ENCODE measurements around the gene ANKS1B. TPM values are rescaled to one million over a fixed set of nuclear protein-coding genes. Genes with fewer than 3 reads are reported as not detected.

ANKS1B gene
- polyA plus RNA-seq, 12 donors: 1.5 to 4.0 (median 2.7) TPM; not detected in 2

DNA sequence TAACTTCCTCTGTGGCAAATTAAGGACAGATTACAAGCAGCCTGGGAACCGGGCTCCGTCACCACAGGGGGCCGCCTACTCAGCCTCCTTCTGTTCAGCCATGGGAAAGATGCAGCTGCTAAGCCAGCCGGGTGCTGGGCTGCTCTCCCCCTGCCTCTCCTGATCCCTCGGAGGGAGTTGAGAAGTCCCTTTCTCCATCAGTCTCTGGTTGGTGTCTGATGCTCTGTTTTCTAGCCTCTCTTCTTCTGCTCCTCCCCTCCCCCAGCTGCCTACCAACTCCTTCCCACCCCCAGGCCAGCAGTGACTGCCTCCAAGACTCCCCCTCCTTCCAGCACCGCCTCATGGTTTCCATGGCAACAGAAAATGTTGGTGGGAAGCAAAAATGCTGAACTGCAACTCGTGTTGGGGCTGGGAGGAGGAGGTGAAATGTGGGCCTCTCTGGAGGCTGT lies 853.0 kb downstream of the ANKS1B start:
- peak; percentile 26 for DNase-seq

DNA sequence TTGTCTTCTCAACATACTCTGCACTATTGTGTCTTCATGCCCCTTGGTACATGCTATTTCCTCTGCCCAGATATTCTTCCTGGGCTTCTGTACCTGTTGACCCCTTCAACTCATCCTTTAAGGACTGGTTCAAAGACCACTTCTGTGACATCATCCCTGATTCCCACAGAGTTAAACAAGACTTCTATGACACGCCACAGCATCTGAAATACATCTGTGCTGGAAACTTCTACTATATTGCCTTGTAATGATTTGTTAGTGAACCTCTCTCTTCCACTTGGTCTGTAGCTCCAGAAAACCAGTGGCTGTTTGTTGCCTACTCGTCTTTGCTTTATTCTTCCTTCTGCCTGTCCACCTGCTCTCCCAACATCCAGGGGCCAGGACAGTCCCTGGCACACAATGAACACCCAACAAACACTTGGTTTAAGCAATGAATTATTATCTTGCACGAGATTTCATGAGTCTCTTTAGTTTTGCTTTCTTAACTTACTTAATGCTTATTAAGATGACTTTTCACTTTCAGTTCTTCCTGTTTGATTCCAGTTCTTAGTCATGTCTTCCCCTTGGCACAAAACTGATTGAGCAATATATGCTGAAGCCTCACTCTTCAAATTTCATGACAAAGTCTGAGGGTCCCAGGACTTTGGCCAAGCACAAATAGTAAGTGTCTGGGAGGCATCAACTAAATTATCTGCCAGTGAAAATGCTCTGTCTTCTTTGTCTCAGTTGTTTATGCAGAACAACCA lies 853.8 kb downstream of the ANKS1B start:
- peak; percentile 6 for DNase-seq

DNA sequence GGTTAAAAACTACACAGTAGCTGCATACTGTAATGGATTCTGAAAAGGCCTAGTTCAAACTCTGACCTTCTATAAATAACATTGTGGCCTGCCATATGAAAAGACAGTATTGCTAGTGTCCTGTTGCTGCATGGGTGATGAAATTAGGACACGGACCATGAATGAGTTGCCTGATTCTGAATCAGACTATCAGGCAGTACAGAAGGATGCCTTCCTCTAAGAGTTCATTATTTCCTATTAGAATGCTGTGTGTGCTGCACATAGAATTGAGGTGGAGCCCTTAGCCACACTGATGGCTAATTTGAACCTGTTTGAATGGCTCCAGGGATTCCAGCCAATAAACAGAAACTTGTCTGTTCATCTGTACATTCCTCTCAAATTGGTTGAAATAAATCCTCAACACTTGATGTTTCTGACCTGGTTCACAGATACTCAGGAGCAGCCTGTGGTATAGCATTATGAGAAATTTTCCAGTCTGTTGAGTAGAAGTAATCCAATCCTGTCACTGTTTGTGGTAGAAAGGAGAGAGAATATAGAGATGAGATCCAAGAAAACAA lies 856.4 kb downstream of the ANKS1B start:
- no peak for DNase-seq

DNA sequence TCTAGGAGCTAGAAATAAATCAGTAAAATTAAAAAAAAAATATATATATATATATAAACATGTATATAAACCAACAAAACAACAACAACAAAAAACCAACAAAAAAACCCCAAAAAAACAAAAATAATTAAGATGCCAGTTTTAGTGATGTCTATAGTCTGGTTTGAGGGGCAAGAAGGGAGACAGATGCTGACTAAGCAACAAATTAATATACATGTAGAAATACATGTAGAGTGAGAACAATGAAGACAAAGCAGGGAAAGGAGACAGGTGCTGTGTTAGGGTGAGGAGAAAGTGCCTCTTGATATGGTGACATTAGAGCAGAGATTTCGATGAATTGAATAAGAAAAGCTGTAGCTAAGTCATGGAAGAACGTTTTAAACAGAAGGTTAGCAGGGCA lies 861.8 kb downstream of the ANKS1B start:
- DNase-seq: no peak

DNA sequence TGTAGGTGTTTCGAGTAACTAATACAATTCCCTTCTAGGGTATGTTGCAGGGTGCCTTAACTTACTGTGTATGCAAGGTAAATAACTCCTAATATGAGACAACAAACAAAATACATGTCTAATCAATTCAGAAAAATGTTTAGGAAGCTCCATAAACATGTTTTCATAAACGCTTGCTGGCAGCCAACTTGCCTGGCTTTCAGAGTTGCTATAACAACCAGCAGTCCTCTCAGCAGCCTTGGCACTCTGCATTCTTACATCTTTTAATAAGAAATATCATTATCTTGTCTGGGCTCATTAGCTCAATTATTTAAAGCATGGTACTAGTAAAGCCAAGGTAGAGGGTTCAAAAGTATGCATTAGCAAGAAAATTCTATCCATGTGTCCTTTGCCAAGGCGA lies 862.2 kb downstream of the ANKS1B start:
- DNase-seq: no peak

DNA sequence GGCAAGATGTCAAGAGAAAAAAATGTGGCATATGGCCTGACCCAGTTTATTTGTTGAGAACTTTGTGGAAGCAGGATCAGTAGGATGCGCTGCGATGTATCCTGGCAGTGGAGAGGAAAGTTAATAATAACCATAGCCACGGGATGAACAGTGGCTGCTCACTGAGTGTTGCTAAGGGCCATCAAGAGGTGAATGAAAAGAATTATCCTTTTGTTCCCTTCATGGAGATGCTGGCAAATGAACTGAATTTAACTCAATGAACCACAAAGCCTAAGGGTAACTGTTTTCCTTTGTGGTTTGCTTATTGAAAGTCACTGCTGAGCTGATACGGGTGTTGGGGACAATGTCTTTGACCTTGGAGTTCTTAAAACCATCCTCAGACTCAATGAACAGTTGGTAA lies 863.2 kb downstream of the ANKS1B start:
- no peak for DNase-seq

DNA sequence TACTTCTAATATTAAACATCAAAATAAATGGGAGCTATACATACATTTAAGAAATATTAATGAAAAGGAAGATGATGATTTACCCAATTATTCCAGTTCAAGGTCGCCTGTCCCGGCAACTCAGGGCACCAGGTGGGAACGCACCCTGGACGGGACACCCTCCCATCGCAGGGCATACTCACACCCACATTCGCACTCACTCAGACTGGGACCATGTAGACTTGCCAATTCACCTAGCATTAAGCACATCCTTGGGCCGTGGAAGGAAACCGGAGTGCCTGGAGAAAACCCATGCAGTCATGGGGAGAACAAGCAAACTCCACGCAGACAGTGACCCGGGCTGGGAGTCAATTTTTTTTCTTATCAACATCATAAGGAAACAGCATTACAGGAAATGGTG lies 864.8 kb downstream of the ANKS1B start:
- DNase-seq: no peak

DNA sequence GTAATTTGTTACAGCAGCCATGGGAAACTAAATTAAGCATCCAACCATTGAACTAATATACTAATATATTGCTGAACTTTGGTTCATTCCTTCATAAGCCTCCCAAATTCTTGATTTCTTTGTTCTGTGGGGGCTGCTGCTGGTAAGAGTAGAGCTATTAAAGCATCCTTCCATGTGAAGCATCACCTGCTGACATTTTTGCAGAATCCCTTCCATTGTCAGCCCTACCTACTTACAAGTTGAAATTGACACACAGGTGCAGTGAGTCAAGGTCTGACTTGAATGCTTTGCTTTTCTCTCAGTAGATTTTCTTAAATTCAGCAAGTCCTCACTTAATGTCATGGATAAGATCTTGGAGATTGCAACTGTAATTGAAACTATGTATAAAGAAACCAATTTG lies 865.3 kb downstream of the ANKS1B start:
- no peak for DNase-seq

DNA sequence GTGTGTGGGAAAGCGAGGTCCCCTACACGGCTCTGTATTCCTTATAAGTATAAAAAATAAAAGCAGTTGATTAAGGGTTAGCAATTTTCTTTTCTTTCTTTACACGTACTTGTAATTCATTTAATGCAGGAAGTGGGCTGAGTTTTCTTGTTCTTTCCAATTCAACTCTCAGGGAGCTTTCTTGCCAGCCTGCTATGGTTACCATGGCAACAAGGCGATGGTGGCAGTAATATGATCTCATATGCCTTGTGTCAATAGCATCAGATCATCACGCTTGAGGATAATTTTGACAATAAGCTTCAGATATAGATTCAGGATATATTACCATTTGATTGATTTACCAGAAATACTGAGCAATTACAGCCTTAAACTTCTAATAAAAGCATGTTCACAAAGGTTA lies 873.1 kb downstream of the ANKS1B start:
- no peak for DNase-seq

DNA sequence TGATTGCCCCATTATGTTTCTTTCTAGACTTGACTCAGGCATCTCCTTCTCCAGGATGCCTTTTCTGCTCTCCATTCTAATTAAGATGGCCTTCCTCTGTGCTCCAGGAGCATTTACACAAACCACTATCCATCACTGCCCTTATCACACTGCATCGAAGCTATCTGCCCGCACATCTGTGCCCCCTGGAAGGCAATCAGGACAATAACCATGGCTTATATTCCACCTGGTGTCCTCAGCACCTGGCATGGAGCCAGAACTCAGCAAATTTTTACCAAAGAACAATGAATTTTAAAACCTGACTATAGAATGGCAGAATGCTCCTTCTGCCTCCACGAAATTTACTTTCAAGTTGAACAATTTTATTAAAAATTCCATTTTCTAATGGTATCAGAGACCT lies 873.9 kb downstream of the ANKS1B start:
- no peak for DNase-seq

DNA sequence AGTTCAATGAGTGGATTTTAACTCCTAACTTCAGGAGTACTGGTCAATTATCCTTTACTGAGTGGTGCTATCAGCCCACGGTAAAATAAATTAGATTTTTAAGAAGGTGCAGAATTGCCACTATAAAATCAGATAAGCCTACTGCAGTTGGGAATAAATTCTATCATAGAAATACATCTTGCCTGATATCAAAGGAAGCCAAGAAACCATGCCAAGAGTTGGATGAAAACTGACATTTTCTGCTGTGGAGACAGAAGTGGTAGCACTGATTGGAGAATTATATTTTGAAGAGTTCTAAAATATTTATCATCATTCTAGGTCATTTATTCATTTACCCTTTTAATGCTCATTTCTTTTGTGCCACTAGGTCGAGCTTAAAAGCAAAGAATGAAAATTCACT lies 874.5 kb downstream of the ANKS1B start:
- no peak for DNase-seq

DNA sequence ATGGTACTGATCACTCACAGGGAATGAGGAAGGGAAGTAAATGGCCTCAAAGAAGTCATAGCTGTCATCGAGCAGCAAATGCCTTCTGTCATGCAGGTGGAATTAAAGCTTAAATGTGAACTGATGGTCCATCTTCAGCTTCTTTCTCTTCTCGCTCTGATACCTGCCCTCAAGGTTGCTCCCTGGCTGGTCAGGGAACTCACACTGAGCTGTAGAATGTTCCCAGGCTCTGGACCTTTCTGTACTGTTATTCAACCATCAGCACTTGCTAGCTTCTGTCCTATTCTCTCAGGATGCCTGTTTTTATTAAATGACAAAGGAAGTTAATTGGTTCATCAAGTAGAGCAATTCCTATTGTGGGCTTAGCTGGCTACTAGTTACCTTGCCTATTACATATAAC lies 875.8 kb downstream of the ANKS1B start:
- DNase-seq: no peak

DNA sequence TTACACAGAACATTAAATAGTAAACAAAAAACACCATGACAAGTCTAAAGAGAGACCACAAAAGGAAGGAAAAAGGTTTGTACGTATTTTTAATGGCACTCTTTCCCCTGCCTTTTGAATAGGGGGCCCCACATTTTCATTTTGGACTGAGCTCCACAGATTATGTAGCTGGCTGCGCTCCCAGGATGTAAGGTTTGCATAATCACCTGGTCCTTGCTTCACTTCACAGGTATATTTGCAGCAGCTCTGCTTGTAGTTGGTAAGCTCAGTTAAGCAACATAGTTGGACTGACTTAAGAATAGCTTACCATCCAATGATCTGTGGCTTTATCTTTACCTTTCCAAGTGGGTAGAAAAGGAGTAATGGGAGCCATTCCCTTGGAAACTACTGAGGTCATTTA lies 885.0 kb downstream of the ANKS1B start:
- DNase-seq: no peak

DNA sequence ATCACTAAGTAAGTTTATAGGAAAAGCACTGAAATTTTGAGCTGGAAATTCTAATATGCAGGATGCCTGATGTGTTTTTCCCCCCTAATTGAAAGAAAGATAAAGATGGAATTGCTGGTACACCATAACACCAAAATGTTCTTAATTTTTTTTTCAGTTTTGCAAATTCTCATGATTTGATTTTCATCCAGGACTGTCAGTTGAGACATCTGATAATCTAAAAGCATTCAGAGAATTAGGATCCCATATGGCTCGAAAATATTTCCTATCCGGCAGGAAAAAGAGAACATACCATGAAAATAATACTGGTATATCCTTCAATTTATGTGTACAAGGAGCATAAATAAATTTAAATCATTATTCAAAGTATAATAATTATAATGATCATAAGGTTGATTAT lies 887.6 kb downstream of the ANKS1B start:
- DNase-seq: no peak

DNA sequence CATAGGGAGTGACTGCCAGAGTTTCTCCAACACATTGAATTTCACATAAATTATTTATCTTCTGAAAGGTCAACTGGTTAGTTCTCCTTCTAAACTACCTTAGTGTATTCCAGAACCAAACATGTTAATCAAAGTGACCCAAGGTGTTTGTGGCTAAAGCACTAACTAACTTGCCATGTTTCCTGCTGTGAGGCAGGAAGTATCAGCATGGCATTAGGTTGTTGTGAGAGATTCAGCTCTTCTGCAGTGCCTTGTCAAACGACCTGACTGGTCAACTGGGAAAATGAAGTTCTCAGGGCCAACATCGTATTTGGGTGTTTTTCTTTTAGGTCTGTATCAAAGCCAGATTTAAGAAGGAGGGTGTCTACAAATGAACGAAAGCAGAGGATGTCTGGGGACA lies 891.6 kb downstream of the ANKS1B start:
- DNase-seq: no peak

DNA sequence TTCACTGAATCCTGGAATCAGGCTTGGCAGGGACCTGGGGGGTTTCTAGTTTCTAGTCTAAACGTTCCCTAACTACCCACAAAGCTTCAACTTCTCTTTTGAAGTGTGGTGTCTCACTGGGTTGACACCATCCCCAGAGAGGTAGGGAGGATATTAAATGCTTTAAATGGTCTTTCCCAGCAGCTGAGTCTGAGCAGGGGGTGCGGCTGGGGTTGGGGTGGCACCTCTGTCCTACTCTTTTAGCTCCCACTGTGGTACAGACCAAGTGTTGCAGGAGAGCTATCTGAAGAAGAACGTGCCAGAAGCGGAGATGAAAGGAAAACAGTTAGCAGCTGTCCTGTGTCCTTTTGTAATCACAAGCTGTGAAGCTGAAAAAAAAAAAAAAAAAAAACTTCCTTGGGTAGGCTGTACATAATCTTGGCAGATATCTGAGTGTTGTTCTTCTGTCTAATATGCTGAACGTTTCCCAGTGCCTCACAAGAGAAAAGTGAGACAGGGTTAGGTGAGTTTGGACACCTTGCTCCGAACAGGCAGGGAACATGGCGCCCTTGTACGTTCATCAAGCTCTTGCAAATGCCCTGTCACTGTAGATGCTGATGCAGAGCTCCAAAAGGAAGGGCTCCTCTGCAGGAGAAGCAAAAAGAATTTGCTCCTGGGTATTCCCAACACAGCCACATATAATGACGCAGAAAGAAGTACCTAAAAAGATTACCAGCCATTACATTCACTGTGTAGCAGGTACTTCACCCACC lies 892.5 kb downstream of the ANKS1B start:
- DNase-seq: no peak

DNA sequence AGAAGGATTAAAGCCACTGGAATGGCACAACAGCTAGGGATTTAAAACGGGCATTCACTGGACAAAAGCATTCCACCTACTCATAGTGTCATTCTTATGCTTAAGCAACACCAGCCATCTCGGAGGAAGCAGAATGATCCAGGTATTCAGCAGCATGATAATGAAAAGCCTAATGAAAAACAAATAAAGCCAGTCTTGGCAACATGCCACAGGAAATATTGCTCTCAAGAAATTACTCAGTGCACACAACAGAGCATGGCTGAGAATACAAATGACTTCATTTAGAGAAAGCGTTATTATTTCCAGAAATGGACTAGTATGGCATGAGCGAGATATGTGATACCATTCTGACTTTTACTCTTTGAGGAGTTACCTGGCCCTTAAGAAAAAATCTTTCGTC lies 897.5 kb downstream of the ANKS1B start:
- no peak for DNase-seq

DNA sequence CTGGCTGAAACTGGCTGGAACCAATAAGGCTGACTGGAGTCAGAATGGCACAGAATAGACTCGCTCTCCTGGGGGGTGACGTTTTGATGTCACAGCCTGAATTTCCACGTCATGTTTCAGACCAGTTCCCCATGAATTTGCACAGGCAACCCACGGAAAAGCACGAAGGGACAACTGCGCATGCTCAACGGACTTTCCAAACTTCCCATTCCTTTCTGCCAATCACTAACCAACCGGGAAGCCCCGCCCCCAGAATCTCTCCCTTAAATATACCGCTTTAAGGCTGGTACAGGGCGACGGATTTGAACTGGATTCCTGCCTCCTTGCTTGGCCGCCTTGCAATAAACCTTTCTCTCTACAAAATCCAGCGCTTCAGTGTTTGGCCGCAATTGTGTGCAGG lies 904.9 kb downstream of the ANKS1B start:
- DNase-seq: no peak

DNA sequence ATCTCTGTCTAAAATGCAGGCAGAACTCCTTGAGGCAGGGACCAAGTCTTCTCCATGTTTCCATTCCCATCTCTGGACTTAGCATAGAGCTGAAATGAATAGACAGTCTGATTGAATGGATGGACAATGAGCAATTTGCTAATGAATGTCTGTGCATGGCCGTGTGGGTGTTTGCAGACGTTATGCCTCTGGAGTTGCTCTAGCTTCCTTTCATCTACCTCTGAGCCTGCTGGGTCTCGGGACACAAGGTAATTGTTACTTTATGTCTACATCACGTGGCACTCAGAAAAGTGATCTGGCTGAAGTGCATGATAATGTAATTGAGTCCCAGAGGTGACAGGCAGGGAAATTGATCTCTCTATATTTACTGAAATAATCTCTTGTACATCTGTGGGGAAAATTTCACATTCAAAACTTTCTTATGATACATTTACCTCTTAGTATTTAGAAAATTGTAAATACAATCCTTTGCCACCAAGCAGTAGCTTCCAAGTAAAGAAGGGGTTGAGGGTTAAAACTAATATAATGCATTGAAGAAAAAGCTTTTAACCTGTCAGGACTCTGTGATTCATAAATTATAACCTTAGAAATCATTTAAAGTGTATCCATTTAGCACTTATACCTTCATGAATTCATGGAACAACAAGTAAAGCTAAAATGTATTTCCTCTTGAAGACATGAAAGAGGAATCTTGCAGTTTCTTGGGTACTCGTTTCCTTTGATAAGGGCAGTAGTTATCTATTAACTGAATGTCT lies 915.6 kb downstream of the ANKS1B start:
- DNase-seq: no peak

DNA sequence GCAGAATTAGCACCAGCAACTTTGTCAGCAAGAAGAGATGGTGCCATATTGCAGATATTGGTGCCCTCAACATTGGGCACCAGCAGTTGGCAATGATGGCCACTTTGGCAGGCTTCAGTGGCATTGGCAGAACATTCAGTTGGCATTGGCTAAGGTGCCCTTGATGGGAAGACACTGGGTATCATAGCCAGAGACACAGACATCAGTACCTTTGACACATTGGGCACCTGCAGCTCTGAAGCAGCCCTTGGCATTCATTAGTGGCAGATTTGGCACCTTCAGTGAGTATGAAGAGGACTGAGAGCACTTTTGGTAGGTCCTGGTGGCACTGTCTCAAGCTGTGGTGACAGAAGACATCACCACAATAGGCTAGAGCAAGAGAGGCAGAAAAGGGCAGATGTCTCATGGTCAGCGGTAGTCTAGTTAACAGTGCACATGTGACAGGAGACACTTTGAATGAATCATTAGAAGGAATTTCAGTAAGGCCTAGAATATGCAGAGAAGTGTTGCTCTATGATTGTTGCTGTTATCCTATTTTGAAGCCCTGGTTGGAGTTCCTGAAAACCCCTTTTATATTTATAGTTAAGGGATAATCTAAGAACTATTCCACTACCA lies 917.5 kb downstream of the ANKS1B start:
- no peak for DNase-seq

DNA sequence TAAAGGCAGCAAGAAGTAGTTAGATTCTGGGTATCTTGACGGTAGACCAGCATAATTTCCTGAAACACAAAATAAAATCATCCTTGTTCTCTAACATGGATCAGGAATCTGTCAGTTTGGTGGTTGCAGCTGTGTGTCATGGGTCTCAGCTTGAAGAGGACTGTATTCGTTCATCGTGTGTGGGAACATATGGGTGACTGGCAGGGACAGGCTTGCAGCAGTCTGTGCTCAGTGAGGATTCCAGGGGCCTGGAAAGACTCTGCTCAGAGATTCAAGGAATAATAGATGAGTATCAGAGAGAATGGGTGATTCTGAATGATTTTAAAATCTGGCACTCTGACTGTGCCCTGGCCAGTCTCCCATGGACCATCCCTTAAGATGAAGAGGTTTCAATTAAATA lies 918.0 kb downstream of the ANKS1B start:
- DNase-seq: no peak

DNA sequence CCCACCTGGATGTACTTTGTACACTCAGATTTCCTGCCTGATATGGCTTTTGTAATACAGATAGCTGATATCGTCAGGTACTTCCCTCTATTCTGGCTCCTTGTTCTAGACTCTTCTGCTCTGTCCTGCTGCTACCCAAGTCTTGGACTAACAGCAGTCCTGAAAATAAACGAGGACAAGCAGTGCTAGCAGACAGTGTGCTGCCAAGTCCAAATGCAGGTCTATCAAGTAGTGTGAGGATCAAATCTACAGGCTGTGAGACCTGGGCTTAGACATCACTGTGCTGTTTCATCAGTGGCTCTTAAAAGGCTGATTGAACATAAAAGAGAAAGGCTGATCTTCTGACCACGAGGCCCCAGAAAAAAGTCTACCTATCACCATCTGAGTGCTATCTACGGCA lies 921.6 kb downstream of the ANKS1B start:
- no peak for DNase-seq
